Adrenal gland (tissue), 5 donors: ENCODE results near the gene VANGL2.

Experiments
- POLR2A ChIP-seq, 2 donors: fragments of 450-650 bp; IDR thresholded peaks; one replicate each; pipeline ENCODE4 v1.6.1; 2017; ENCODE audit warnings: antibody characterized with exemption in 2 of 2, mild to moderate bottlenecking in 2 of 2, moderate library complexity in 1 of 2
- TF ChIP-seq, protein P1 (sequence below), 6 experiments: fragments of 450-650 bp in 4 of 6; fragments of 200-600 bp in 2 of 6; sonication (generic) in 1 of 6; IDR thresholded peaks; 1 replicate in 5 of 6; 2 replicates in 1 of 6; pipeline versions ENCODE4 v1.5.1 to v1.8.0; 2016 to 2021; ENCODE audit warnings: antibody characterized with exemption in 6 of 6, mild to moderate bottlenecking in 2 of 6, moderate library complexity in 1 of 6
- donor health status: DM: no; HTN: no; CAD: no.

DNA sequence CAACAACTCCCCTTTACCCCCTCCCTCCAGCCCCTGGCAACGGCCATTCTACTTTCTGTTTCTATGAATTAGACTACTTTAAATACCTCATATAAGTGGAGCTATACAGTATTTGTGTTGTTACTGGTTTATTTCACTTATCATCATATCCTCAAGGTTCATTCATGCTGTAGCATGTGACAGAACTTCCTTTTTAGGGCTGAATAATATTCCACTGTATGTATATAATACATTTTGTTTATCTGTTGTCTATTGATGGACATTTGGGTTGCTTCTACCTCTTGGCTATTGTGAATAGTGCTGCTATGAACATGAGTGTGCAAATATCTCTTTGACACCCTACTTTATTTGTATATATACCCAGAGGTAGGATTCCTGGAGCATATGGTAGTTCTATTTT is 31.3 kb upstream of the VANGL2 start:
- no peak for TF ChIP-seq POLR2A (IDR thresholded peaks at IDR 0.05)
- TF ChIP-seq, protein P1, sequence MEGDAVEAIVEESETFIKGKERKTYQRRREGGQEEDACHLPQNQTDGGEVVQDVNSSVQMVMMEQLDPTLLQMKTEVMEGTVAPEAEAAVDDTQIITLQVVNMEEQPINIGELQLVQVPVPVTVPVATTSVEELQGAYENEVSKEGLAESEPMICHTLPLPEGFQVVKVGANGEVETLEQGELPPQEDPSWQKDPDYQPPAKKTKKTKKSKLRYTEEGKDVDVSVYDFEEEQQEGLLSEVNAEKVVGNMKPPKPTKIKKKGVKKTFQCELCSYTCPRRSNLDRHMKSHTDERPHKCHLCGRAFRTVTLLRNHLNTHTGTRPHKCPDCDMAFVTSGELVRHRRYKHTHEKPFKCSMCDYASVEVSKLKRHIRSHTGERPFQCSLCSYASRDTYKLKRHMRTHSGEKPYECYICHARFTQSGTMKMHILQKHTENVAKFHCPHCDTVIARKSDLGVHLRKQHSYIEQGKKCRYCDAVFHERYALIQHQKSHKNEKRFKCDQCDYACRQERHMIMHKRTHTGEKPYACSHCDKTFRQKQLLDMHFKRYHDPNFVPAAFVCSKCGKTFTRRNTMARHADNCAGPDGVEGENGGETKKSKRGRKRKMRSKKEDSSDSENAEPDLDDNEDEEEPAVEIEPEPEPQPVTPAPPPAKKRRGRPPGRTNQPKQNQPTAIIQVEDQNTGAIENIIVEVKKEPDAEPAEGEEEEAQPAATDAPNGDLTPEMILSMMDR (IDR thresholded peaks at IDR 0.05), result no peak
